Osteocyte (in vitro differentiated cells): ENCODE measurements around the gene SHISA5. TPM values are rescaled to one million over a fixed set of nuclear protein-coding genes. Genes with fewer than 3 reads are reported as not detected.
"Not testable (repeated sequence)": the region's sequence is repeated elsewhere in the genome, so short reads cannot be mapped to it uniquely, and the experiment has no call there.

Experiments
- DNase-seq: peaks from one replicate; pipeline ENCODE4 v3.0.0; 2021; ENCODE audit warnings: mixed read lengths; ENCODE audit not compliant: unreplicated experiment; ENCODE audit errors: extremely low spot score
- H3K27ac Mint-ChIP-seq: one replicate; pipeline ENCODE4 v1.8.0; 2021; ENCODE audit warnings: mild to moderate bottlenecking, mixed read lengths; ENCODE audit not compliant: unreplicated experiment
- H3K27me3 Mint-ChIP-seq: one replicate; pipeline ENCODE4 v1.8.0; 2021; ENCODE audit warnings: mixed read lengths; ENCODE audit not compliant: unreplicated experiment
- H3K36me3 Mint-ChIP-seq: one replicate; pipeline ENCODE4 v1.8.0; 2021; ENCODE audit warnings: mixed read lengths; ENCODE audit not compliant: unreplicated experiment
- H3K4me1 Mint-ChIP-seq: one replicate; pipeline ENCODE4 v1.8.0; 2021; ENCODE audit warnings: mixed read lengths; ENCODE audit not compliant: unreplicated experiment
- H3K4me3 Mint-ChIP-seq: one replicate; pipeline ENCODE4 v1.8.0; 2021; ENCODE audit warnings: mild to moderate bottlenecking, moderate library complexity, mixed read lengths; ENCODE audit not compliant: unreplicated experiment
- H3K9me3 Mint-ChIP-seq: one replicate; pipeline ENCODE4 v1.8.0; 2021; ENCODE audit warnings: mixed read lengths; ENCODE audit not compliant: unreplicated experiment
- long read RNA-seq: library from polyadenylated mRNA; unstranded; transcript quantifications from one replicate; pipeline ENCODE4 v2.0.0, GENCODE V29; 2021
- total RNA-seq: library from RNA; stranded (reverse); gene quantifications from 2 replicates; pipeline ENCODE4 v1.2.1, GENCODE V29; 2021
- TF ChIP-seq, protein P1 (sequence below): fragments of 200-600 bp; sonication (generic); IDR thresholded peaks from 2 replicates; pipeline ENCODE4 v1.5.0; 2021; ENCODE audit warnings: antibody characterized with exemption, mild to moderate bottlenecking, moderate library complexity

The SHISA5 gene, protein sequence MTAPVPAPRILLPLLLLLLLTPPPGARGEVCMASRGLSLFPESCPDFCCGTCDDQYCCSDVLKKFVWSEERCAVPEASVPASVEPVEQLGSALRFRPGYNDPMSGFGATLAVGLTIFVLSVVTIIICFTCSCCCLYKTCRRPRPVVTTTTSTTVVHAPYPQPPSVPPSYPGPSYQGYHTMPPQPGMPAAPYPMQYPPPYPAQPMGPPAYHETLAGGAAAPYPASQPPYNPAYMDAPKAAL
- 203 and 211 TPM in 2 replicates for total RNA-seq
- long read RNA-seq, transcript SHISA5-206 (4 exons, 1,839 nt): major isoform, 176 of 270 reads
- long read RNA-seq, transcript SHISA5-201 (6 exons, 2,369 nt): minor isoform, 58 of 270 reads
- long read RNA-seq, partial matches to known transcripts: 9 of 270 reads
- long read RNA-seq, other reads (novel, unspliced or antisense): 24 of 270 reads

DNA sequence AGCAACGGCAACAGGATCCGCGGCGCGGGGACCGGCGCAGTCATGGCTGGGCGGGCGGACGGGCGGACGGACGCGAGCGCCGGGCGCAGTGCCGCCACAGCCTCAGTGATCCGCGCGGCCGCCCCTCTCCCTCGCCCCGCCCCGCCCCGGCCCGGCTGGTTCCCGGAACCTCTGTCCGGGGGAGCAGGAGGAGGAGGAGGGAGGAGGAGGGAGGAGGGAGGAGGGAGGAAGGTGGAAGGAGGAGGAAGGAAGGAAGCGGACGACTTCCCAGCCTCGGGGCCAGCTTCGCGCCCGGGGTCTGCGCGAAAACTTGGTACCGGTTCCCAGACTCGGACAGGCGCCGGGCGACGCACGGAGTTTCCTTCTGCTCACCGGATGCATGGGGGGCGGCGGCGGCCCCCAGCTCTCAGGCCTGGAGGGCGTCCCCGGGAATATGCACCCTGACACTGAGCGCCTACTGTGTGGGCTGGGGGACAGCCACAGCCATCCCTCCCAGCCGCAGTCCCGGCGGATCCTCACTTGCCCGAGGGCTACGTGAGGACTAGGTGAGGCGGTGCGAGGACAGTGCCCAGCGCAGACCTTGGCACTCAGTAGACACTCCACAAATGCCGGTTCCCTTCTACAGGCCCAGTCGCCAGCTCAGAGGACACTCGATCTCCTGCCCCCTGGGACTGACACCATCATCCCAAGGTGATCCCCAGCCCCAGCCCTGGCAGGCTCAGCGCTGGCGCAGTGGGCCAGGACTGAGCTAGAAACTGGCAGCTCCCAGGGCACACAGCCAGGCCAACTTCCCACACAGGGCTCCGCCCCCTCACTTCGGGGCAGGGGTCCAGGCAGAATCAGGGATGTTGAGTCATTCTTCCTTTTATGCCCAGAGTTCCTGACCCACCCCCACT lies at the start of gene SHISA5:
SHISA5 (minus strand) TSS at position 124 of the 896 bp plus-strand sequence; CDS start at position 44, 80 bp downstream.
- Mint-ChIP-seq H3K4me3 (peak within 1 kb of the TSS; percentile 80), H3K36me3 (no peaks in the 10 kb centered on the region), H3K9me3 (no peaks in the 10 kb centered on the region), H3K27ac (peak within 1 kb of the TSS; percentile 88), H3K4me1 (peaks cover 24% of the 10 kb centered on the region), H3K27me3 (no peaks in the 10 kb centered on the region)
- TF ChIP-seq, protein P1, sequence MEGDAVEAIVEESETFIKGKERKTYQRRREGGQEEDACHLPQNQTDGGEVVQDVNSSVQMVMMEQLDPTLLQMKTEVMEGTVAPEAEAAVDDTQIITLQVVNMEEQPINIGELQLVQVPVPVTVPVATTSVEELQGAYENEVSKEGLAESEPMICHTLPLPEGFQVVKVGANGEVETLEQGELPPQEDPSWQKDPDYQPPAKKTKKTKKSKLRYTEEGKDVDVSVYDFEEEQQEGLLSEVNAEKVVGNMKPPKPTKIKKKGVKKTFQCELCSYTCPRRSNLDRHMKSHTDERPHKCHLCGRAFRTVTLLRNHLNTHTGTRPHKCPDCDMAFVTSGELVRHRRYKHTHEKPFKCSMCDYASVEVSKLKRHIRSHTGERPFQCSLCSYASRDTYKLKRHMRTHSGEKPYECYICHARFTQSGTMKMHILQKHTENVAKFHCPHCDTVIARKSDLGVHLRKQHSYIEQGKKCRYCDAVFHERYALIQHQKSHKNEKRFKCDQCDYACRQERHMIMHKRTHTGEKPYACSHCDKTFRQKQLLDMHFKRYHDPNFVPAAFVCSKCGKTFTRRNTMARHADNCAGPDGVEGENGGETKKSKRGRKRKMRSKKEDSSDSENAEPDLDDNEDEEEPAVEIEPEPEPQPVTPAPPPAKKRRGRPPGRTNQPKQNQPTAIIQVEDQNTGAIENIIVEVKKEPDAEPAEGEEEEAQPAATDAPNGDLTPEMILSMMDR: no peak
- DNase-seq: no peak

DNA sequence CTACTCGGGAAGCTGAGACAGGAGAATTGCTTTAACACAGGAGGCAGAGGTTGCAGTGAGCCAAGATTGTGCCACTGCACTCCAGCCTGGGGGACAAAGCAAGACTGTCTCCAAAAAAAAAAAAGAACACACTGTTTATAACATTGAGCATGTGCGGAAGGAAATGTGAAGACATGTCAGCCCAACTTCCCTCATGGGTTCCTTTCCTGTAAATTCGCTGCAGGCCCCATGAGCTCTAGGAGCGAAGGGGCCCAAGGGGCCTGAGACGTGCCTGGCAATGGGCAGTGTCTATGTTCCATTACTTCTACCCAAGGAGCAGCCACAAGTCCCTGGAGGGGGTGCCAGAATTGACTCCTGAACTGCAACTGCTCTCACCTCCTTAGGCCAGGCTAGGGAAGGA lies 49.4 kb upstream of the SHISA5 start:
- TF ChIP-seq, protein P1: no peak
- no peak overlapping the region for H3K27ac Mint-ChIP-seq
- H3K4me3 Mint-ChIP-seq: no peak overlapping the region
- H3K27me3 Mint-ChIP-seq: no peaks in the 10 kb centered on the region
- H3K36me3 Mint-ChIP-seq: peaks cover 2% of the 10 kb centered on the region
- DNase-seq: no peak
- no peaks in the 10 kb centered on the region for H3K9me3 Mint-ChIP-seq
- H3K4me1 Mint-ChIP-seq: peaks cover 23% of the 10 kb centered on the region

DNA sequence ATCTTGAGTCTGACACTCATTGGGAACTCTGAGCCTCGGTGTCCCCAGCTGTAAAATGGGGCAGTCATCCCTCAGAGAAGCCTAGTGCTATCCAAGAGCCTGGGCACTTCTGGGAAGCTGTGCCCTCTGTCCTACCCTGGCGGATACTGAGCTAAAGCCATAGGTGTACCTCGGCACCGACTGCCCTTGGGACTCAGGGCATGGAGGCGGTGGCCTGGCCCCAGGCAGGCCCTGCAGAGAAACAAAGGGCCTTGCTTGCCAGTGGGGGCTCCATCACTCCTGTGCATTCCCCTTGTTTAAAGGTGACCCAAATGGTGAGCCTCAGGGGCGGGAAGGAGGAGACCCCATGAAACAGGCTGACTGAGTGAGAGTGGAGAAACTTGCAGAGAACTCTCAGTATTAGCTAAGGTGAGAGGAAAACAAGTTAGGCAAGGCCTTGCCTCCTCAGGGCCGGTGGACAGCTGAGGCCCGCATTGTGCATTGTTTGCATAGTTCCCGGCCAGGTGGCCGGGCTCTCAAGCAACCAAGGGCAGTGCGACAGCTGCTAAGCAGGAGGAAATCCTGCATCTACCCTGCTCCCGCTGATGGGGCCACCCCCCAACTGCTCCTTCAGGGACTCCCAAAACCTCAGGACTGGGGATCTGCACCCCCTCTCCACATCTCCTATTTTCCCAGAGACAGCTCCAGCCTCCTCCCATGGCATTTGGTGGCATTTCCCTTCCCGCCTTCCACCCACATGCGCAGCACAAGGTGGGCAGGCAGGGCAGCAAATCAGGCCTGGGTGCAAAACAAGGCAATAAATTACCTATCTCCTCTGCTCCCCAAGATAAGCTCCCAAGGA lies 48.4 kb upstream of the SHISA5 start:
- H3K27ac Mint-ChIP-seq: no peak overlapping the region
- no peaks in the 10 kb centered on the region for H3K9me3 Mint-ChIP-seq
- H3K27me3 Mint-ChIP-seq: no peaks in the 10 kb centered on the region
- TF ChIP-seq, protein P1: no peak
- H3K4me3 Mint-ChIP-seq: no peak overlapping the region
- peaks cover 18% of the 10 kb centered on the region for H3K4me1 Mint-ChIP-seq
- peaks cover 2% of the 10 kb centered on the region for H3K36me3 Mint-ChIP-seq
- DNase-seq: no peak

DNA sequence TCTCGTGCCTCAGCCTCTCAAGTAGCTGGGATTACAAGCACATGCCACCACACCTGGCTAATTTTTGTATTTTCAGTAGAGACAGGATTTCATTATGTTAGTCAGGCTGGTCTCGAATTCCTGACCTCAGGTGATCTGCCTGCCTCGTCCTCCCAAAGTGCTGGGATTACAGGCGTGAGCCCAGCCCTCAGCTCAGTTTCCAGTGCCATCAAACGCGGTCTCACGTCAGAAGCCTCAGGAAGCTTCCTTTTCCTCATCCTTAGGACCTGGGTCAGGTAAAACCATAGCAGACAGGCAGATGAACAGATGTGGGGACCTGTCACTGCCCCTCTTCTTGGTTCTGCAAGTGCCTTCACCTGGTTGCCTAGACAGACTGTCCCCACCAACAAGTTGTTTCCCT lies 47.7 kb upstream of the SHISA5 start:
- not testable (repeated sequence) for H3K9me3 Mint-ChIP-seq, H3K36me3 Mint-ChIP-seq, DNase-seq, H3K27me3 Mint-ChIP-seq, H3K27ac Mint-ChIP-seq, H3K4me3 Mint-ChIP-seq
- peaks cover 16% of the 10 kb centered on the region for H3K4me1 Mint-ChIP-seq
